IPS-NIHi7 (cell line): Measurements from ENCODE around the gene CSNK1G1.

ENCODE experiments used
- DNase-seq: peaks from one replicate; pipeline ENCODE4 v3.0.0; 2012; ENCODE audit warnings: mixed read lengths; ENCODE audit errors: extremely low spot score

CSNK1G1 gene

DNA sequence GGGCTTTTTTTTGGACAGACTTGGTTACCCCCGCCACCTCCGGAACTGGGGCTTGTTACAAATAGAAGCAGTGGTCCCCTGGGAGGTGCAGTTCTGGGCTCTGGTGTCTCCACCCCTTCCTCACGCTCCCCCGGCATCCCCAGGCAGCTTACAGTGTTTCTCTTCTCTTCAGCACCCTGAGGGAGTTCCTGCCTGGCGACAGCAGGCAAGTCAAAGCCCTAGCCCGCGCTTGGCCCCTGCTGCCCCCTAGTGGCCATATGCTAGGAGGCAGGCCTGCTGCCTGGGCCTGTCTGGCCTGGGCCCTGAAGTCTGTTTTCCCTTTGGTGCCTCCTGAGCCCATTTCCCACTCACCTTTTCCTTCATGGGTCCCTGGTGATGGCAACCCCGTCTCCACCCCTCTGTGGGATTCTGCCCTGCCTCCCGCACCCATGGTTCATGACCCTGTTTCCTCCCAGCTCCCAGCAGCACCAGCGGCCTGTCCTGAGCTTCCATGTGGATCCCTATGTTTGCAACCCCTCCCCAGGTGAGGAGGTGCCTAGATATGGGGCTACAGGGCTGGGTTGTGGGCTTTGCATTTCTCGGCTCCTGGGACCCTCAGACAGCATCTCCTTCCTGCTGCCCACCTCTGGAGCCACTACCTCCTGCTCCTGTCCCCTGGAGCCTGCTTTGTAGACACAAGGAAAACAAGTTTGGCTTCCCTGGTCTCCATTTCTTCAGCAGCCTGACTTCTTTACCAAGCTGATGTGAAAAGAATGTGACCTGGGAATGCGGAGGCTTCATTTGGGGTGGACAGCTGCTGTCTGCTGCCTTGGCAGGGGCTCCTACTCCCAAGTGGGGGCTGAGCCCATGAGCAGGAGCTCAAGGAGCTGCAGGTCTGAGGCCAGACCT, 202.2 kb downstream of the CSNK1G1 start:
- DNase-seq, result peak; percentile 93

- DNase-seq, result no peak
Measured at GRCh38 chr15:64152507-64153387, 203.2 kb downstream of the CSNK1G1 start.

- peak; percentile 35 for DNase-seq
Measured at GRCh38 chr15:64151727-64152506, 204.1 kb downstream of the CSNK1G1 start, which contains the start of gene SNX22. SNX22 (plus strand) TSS chr15:64151731; CDS start chr15:64151776, 45 bp downstream.

- DNase-seq, result no peak
Measured at GRCh38 chr15:64149893-64150578, 205.9 kb downstream of the CSNK1G1 start.

- DNase-seq, result peak; percentile 50
Measured at GRCh38 chr15:64149424-64149823, 206.5 kb downstream of the CSNK1G1 start.

DNA sequence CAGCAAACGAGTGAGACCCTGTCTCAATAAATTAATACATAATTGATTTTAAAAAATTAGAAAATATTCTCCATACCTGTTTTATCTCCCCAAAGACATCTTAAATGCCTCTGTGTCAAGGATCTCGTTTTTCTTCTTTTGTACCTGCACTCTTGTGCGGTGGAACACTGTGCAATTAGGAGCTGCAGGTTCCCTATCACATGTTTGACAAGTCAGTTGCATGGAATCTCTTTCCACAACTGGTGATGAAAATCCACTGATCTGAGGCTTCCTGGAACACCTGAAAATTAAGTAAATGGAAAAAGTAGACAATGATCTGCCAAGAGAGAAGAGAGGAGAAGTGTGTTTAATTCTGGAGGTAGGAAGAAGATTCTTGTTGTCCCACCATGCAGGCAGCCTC, 207.4 kb downstream of the CSNK1G1 start:
- no peak for DNase-seq

DNA sequence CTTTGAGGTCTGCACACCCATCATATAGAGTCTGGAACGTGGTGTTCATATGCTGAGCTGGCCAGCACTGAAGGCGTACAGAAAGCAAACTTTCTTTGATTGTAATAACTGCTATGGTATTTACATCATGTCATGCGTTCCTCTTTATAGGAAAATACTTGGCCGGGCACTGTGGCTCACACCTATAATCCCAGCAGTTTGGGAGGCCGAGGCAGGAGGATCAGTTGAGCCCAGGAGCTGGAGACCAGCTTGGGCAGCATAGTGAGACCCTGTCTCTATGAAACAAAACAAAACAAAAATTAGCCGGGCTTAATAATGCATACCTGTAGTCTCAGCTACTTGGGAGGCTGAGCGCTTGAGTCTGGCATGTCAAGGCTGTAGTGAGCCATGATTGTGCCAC, 207.8 kb downstream of the CSNK1G1 start:
- no peak for DNase-seq

DNA sequence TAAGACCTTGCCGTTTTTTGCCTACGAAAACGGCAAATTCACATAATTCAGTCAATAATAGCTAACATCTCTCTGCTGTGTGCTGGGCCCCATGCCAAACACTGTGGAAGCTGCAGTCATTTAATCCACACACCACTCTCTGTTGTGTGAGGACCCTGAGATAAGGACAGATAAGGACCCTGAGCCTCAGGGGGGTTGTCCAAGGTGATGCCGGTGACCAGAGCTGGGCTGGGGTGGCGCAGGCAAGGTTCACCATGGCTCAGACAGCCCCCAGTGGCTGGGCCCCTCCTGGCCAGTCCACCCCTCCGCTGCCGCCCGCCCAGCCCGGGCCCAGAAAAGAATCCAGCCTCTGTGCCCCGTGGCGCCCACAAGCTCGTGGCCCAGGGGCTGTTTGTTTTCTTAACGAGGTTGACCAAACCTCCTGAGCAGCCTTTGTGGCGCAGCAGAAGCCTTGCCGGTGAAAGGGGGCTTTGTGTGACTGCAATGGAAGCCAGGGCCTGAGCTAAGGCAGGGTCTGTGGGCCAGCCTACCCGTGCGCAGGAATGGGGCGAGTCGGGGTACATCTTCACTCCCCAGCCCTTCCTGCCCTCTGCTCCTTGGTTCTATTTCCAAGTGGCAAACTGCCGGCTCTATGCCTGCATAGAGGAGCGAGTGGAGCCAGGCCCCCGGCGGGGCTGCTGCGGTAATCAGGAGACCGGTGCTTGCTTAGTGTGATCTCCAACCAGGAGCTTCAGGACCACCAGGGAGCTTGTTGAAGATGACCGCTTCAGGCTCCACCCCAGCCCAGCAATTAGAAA, 208.9 kb downstream of the CSNK1G1 start:
- DNase-seq, result no peak

- DNase-seq, result no peak
Measured at GRCh38 chr15:64146520-64146884, 209.5 kb downstream of the CSNK1G1 start.

GRCh38 chr15:64146041-64146440, 209.9 kb downstream of the CSNK1G1 start:
- DNase-seq, result no peak

DNA sequence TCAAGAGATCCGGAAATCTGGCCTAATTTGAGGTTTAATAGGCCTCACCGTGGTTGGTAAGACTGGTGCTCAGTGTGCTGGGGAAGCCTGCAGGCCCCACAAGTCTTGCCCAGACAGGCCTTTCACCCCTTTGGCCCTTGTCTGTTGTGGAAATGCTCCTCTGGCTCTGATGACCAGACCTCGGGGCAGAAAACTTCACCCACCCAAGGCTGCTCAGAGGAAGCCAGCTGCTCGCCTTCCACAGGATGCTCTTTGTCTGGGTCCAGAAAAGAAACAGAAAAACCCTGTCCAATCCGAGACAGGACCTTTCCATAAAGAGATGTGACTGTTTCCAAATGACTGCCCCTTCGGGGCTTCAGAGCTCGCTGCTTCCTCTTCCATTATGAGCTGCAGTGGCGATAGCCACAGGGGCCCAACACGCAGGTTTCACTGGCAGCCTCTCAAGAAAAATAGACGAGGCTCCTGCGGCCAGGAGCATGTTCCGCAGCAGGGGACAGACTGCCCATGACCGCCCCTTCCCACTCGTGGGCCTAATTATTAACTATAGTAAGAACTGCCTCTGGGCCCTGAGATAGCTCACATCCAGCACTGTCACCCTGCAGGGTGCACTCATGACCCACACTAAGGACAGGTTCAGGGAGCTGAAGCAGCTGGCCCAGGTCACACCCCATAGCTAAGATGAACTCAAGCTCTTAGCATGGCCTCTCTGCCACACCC, 211.2 kb downstream of the CSNK1G1 start:
- no peak for DNase-seq

DNA sequence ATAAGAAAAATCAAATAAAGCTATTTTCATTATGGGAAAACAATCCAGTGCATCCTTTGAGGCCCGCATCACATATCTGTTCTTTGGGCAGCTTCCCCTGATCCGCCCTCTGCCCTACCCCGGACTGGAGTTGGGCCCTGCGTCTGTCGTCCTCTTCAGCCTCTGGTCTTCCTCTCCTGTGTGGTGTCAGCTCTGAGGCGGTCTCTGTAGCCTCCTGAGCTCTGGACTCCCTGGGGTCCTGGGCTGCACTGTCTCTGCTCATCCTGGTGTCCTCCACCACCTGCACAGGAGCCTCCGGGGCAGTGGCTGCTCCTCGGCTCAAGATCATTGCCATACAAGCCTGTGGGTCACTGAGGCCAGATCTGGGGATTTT, 211.8 kb downstream of the CSNK1G1 start:
- DNase-seq, result no peak

DNA sequence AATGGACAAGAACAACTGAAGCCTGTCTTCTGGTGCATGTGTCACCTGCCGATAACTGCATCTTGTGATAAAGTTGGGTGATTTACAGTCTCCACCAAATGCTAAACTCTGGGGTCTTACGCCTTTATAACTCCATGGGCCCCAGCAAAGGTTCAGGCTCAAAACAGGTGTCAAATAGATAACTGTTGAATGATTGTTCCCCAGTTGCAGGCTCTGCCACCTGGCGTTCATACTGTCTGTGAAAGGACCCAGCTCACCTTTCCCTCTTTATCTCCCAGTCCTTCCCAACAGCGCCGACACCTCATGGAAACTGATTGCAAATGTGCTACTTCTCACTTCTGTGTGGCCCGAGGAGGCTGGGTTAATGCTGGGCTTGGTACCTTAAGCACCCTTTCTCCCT, 212.7 kb downstream of the CSNK1G1 start:
- DNase-seq, result no peak

GRCh38 chr15:64141798-64142512, 214.0 kb downstream of the CSNK1G1 start:
- no peak for DNase-seq

GRCh38 chr15:64138331-64138941, 217.5 kb downstream of the CSNK1G1 start:
- no peak for DNase-seq

DNA sequence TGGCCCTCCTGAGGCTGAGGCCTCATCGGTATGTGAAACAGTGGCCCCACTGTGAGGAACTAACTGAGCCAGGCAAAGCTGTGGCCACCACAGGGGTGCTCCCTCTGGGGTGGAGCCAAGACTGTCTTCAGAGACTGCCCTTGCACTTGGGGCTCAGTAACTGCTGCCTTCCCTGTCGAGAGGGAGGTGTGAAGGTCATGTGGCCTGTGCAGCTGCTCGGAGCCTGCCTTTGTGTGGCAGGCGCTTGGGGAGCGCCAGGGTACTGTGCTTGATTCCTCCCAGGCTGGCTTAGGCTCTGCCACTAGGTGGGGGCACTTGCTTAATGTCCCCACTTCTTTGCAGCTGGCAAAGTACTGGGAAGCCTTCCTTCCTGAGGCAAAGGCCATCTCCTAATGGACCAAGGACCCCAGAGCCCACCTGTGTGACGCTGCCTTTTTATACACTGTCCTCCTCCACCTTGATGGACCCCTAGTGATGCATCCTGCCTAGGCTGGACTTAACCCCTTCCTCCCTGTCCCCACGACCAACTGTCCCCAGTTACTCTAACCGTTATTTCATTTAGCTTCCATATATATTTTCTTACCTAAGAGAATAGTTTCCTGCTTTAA, 218.6 kb downstream of the CSNK1G1 start:
- peak; percentile 19 for DNase-seq

DNA sequence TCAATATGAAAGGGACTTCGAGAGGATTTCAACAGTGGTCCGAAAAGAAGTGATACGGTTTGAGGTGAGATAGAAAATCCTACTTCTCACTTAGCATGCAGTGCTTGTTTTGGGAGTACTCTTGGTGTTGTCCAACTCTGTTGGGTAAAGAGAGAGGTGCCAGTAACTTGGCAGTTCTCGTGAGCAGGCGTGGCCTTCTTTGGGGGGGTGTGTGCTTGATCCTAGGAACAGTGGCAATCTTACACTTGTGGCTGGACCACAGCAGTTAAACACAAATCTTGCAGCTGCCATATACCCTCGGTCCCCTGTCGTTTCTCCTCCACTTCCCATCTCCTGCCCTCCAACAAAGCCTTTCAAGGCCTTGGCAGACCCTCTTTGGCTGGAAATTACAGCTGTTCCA, 219.6 kb downstream of the CSNK1G1 start:
- no peak for DNase-seq

DNA sequence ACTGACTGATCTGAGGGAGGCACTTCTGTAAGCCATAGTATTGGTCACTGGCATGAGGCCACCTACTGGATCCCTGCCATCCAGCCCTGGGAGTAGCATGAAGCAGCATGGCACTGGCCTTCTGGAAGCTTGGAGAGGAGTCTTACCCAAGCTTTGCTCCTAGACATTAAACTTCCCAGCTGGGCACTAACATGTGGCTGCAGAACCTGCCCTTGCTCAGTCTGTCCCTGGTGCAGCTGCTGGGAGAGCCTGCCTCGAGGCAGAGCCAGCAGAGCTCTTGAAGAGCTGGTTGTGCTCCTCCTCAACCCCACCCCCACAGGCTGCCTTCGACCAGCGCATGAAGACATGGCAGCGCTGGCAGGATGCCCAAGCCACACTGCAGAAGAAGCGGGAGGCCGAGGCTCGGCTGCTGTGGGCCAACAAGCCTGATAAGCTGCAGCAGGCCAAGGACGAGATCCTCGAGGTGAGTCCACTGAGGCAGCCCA, 221.6 kb downstream of the CSNK1G1 start:
- DNase-seq, result no peak
